GM12891 (cell line): Measurements from ENCODE around the gene RBM20.

ENCODE experiments used
- POLR2A ChIP-seq: IDR thresholded peaks from 2 replicates; pipeline ENCODE4 v1.6.1; 2011; ENCODE audit warnings: low read depth, low read length, control low read depth
- TAF1 ChIP-seq: IDR thresholded peaks from 2 replicates; pipeline ENCODE4 v1.6.1; 2011; ENCODE audit warnings: low read depth, low read length, control low read depth

- no peak for TF ChIP-seq POLR2A
- no peak for TF ChIP-seq TAF1
Measured at GRCh38 chr10:110848106-110848505, 204.0 kb downstream of the RBM20 start.
